T47D (cell line): ENCODE measurements around the gene RIF1.
A peak's percentile ranks its signal among the peaks of the same experiment; 100 is the strongest.
"Not testable (repeated sequence)": the region's sequence is repeated elsewhere in the genome, so short reads cannot be mapped to it uniquely, and the experiment has no call there.

ENCODE experiments used
- DNase-seq, 2 experiments: peaks; one replicate each; pipeline versions ENCODE4 v3.0.0 to v3.0.0-alpha.2; 2011 to 2012; ENCODE audit warnings: low read depth in 1 of 2, low spot score in 1 of 2
- JUND ChIP-seq: IDR thresholded peaks from 2 replicates; pipeline ENCODE4 v1.6.1; 2012; ENCODE audit warnings: low read depth
- in situ Hi-C: cut with HindIII; loops from 2 replicates; pipeline ENCODE4 v1.10.0; 2016; ENCODE audit warnings: low sequenced_read_pairs, low pct_unique_long_range_greater_than_20kb

The RIF1 gene

DNA sequence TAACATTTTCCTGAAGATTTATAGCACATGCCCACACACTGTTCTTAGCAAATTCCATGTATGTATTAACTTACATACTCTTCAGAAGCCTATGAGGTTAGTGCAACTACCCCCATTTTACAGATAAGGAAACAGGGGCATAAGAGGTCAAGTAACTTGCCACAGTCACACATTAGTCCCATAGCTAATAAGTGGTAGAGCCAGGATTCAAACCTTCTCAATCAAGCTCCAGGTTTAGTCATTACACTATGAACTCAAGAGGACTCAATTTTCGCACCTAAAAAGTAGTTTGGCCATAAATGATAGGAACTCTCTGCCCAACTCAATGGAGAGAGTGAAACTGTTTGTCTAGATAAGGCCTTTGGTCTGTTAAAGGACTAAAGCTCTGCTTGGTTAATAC lies 9.7 kb upstream of the RIF1 start:
- in situ Hi-C loops: no loop called here
- no peak for DNase-seq
- TF ChIP-seq JUND: no peak

DNA sequence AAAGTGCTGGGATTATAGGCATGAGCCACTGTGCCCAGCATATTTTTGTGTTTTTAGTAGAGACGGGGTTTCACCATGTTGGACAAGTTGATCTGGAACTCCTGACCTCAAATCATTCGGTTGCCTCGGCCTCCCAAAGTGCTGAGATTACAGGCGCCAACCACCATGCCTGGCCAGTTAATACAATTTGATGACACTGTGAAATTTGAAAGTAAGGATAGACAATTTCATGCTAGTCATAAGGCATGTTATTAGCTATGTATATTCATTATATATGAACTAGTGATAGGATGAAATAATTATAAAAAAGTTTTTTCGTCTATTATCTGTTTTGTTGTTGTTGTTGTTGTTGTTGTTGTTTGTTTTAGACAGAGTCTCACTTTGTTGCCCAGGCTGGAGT lies 8.6 kb upstream of the RIF1 start:
- no peak for TF ChIP-seq JUND
- DNase-seq: no peak
- in situ Hi-C loops: no loop called here

DNA sequence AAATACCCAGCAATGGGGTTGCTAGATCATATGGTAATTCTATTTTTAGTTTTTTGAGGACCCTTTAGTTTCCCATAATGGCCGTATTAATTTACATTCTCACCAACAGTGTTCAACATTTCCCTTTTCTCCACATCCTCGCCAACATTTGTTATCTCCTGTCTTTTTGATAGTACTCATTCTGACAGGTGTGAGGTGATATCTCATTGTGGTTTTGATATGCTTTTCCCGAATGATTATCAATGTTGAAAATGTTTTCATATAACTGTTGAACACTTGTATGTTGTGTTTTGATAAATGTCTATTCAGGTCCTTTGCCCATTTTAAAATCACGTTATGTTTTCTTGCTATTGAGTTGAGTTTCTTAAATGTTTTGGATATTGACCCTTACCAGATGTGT lies 5.8 kb upstream of the RIF1 start:
- TF ChIP-seq JUND: no peak
- in situ Hi-C loops: no loop called here
- DNase-seq: no peak

DNA sequence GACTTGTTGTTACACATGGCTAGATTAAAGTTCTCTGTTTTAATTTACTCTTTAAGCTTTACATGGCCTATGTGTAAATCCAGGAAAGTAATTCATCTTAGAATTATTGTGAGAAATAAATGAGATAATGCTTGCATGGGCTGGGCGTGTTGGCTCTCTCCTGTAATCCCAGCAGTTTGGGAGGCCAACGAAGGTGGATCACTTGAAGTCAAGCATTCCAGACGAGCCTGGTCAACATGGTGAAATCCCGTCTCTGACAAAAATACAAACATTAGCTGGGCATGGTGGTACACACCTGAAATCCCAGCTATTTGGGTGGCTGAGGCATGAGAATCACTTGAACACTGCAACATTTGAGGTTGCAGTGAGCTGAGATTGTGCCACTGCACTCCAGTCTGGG lies 4.3 kb upstream of the RIF1 start:
- in situ Hi-C loops: no loop called here
- no peak for TF ChIP-seq JUND
- DNase-seq: no peak

DNA sequence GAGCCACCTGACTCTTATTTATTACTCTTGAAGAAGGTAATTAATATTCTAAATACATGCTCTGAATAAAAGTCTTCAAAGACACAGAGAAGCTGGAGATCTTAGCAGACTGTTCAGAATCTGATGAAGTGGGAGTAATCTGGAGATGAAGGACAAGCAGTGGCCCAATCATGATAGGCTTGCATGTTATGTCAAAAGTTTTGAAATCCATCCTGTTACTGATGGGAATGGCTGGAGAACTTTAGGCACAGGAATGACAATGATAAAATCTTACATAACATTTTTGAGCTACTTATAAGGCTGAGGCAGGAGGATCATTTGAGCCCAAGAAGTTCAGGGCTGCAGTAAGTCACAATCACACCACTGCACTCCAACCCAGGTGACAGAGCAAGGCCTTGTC lies 2.4 kb upstream of the RIF1 start:
- in situ Hi-C loops: no loop called here
- DNase-seq: no peak
- no peak for TF ChIP-seq JUND

DNA sequence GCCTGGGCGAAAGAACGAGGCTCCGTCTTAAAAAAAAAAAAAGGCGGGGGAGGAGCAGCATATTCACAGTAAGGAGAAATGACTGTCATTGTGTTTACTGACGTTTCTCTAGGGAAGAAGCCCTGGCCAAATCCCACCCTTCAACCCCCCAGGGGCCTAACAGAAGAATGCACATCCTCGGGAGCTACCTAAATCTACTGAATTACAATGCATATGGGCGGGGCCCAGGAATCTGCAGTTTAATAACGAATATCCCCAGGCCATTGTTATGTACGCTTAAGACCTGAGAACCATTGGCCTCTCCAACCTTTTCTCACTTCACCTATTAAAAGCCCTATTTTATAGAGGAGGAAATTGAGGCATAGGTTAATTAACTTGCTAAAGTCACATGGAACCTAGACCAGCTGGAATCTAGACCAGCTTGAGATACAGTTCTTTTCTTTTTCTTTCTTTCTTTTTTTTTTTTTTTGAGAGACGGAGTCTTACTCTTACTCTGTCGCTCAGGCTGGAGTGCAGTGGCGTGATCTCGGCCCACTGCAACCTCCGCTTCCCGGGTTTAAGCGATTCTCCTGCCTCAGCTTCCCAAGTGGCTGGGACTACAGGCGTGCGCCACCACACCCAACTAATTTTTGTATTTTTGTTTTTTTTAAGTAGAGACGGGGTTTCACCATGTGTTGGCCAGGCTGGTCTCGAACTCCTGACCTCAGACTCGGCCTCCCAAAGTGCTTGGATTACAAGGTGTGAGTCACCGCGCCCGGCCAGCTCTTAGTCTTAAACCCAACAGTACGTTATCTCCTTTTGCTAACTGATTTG lies 708 bp upstream of the RIF1 start:
- no peak for DNase-seq
- no peak for TF ChIP-seq JUND
- in situ Hi-C loops: no loop called here

DNA sequence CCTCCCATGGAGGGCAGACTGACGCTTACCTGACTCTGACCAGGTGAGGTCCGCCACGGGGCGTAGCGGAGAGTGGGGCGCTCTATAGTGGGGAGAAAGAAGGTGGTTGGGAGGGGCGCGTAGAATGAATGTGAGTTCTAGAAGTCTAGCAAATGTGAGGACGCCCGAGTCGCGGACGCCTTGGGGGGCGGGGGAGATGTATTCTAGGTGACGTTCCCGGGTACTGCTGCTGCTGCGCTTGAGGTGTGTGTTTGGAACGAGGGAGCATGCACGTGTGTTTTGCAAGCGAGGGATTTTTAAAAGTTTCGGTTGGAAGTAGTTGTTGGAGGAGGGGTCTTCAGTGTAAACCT lies 758 bp downstream of the RIF1 start:
- in situ Hi-C loops: no loop called here
- TF ChIP-seq JUND: no peak
- DNase-seq: peak; percentile 35 to 39

DNA sequence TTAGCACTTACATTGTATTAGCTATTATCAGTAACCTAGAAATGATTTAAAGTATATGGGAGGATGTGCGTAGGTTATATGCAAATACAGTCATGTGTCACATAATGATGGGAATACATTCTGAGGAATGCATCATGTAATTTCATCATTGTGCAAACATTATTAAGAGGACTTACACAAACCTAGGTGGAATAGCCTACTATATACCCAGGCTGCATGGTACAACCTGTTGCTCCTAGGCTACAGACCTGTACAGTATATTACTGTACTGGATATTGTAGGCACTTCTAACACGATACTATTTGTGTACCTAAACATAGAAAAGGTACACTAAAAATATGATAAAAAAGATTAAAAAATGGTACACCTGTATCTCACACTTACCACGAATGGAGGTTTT lies 7.9 kb downstream of the RIF1 start:
- in situ Hi-C loops: no loop called here
- no peak for DNase-seq
- TF ChIP-seq JUND: no peak

DNA sequence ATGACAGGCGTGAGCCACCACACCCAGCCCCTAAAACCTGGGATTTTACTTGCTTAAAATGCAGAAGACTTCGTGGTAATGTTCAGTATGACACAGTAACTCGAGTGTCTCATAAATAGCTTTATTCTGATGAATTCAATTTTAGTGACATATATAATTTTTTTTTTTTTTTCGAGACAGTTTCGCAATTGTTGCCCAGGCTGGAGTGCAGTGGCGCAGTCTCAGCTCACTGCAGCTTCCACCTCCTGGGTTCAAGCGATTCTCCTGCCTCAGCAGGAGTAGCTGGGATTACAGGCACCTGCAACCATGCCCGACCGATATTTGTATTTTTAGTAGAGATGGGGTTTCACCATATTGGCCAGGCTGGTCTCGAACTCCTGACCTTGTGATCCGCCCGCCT lies 12.0 kb downstream of the RIF1 start:
- in situ Hi-C loops, DNase-seq: not testable (repeated sequence)

DNA sequence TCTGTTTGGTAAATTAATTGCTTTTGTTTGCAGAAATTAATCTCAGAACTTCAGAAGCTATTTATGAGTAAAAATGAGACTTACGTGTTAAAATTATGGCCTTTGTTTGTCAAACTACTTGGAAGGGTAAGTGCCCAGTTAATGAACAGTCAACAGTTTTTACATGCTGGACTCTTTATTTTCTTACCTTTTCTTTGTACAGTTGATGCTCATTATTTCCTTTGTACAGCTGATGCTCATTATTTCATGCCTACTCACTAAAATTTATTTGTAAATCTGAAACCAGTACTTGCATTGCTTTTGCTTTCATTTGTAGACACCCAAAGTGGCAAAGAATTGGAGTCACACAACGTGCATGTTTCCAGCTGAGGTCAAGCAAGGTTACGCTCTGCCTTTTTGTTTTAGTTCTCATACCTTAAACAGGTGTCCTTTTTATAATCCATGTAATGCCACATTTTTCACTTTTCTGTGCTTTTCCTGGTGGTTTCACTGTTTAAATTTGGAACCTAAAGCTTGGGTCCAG lies 13.3 kb downstream of the RIF1 start:
- DNase-seq: no peak
- in situ Hi-C loops: no loop called here
- no peak for TF ChIP-seq JUND

DNA sequence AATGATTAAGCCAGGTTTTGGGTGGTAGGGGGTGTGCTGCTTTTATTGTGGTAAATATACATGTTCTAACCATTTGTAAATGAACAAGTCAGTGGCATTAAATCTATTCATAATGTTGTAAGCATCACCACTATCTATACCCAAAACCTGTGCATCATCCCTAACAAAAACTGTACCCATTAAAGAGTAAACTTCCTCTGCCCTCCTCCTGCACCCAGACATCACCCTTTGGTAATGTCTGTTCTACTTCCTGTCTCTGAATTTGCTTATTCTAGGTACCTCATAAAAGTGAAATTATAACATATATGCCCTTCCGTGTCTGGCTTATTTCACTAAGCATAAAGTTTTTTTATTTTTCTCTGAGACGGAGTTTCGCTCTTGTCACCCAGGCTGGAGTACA lies 14.1 kb downstream of the RIF1 start:
- no peak for TF ChIP-seq JUND
- in situ Hi-C loops: no loop called here
- no peak for DNase-seq

DNA sequence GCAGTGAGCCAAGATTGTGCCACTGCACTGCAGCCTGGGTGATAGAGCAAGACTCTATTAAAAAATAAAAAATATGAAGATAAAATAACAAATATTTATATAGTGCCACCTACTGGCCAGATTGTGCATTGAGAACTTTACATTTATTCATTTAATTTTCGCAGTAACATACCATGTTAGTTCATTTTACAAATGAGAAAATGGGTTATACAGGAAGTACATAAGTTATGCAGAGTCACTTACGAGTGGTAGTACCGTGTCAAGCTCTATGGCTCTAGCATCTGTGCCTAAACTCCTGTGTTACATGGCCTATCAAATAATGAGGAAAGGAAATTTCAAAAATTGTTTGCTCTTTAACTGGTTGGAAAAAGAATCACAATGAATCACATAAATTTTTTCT lies 27.9 kb downstream of the RIF1 start:
- peak in 1 of 2 experiments; percentile 7 for DNase-seq
- in situ Hi-C loops: no loop called here
- no peak for TF ChIP-seq JUND

DNA sequence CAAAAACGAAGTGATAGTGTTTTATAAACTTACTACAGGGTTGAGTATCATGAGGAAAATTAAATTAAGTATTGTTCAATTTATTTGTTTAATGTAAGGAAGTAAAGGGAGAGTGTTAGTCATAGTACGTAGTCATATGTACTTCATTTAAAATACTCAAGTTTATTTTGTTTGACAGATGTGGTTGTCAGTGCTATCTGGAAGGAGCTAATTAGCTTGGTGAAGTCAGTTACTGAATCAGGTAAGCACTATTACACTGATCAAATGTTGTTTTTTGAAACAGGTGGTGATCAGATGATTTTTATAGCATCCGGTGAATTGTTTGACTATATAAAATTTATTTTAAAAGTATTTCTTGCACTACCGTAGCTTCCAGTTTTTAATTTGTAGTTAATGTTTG lies 28.8 kb downstream of the RIF1 start:
- in situ Hi-C loops: no loop called here
- DNase-seq: no peak
- no peak for TF ChIP-seq JUND

DNA sequence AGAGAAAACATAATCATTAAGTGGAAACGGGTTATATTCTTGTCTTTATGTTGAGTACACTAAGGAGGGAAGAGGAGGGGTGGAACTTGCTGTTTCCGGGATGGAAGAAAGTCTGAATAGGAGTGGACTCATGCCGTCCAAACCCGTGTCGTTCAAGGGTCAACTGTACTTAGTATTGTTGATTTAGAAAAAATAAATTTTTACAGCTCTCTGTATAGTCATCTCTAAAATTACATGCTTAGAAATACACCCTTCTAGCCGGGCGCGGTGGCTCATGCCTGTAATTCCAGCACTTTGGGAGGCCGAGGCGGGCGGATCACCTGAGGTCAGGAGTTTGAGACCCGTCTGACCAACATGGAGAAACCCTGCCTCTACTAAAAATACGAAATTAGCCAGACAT lies 29.4 kb downstream of the RIF1 start:
- no peak for TF ChIP-seq JUND
- in situ Hi-C loops: no loop called here
- no peak for DNase-seq
